22Rv1 (cell line): Measurements from ENCODE around the gene KCNQ4.

ENCODE experiments used
- H3K27ac ChIP-seq: fragments of 450-650 bp; 2 replicates; pipeline ENCODE4 v1.5.1; 2017
- ZFX ChIP-seq: fragments of 450-650 bp; IDR thresholded peaks from 2 replicates; pipeline ENCODE4 v1.6.1; 2017; ENCODE audit warnings: antibody characterized with exemption, borderline replicate concordance
- TF ChIP-seq, protein P1 (sequence below): fragments of 450-650 bp; IDR thresholded peaks from 2 replicates; pipeline ENCODE4 v1.5.1; 2017; ENCODE audit warnings: mild to moderate bottlenecking

Gene KCNQ4

DNA sequence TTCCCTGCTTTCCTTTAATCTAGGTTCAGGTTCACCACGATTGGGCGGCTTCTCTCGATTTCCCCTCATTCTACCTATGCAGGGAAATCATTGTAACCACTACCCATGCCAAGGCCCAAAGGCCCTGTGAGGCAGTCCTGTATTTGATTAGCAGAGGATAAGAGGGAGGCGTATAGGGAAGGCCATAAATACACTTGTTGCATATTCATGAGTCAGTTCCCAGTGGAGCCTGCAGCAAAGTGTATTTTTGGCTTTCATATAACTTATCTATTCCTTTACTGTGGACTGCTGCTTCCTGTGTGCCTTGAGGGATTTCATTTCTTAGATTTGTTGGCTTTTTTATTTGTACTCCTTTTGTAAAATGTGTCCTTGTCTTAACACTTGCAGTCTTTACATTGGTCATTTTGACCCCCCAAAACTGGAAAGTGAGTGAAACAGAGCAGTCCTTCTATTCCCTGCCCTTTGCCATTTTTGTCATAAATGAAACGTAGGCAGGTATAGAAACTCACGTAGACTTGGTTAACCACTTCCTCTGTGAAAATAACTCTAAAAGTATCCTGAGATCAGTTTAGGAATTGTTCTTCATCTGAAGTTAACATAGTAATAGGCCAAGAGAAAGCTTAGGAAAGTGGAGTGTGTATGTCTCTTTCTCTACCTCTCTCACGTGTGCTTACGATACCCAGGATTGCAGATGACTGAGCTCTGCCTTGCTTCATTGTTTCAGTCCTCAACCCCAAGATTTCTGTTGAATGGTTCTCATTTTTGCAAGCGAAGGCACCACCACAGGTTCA, 19.6 kb upstream of the KCNQ4 start:
- TF ChIP-seq, protein P1, sequence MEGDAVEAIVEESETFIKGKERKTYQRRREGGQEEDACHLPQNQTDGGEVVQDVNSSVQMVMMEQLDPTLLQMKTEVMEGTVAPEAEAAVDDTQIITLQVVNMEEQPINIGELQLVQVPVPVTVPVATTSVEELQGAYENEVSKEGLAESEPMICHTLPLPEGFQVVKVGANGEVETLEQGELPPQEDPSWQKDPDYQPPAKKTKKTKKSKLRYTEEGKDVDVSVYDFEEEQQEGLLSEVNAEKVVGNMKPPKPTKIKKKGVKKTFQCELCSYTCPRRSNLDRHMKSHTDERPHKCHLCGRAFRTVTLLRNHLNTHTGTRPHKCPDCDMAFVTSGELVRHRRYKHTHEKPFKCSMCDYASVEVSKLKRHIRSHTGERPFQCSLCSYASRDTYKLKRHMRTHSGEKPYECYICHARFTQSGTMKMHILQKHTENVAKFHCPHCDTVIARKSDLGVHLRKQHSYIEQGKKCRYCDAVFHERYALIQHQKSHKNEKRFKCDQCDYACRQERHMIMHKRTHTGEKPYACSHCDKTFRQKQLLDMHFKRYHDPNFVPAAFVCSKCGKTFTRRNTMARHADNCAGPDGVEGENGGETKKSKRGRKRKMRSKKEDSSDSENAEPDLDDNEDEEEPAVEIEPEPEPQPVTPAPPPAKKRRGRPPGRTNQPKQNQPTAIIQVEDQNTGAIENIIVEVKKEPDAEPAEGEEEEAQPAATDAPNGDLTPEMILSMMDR = no peak
- no peak for TF ChIP-seq ZFX
- no peak overlapping the region for H3K27ac ChIP-seq

DNA sequence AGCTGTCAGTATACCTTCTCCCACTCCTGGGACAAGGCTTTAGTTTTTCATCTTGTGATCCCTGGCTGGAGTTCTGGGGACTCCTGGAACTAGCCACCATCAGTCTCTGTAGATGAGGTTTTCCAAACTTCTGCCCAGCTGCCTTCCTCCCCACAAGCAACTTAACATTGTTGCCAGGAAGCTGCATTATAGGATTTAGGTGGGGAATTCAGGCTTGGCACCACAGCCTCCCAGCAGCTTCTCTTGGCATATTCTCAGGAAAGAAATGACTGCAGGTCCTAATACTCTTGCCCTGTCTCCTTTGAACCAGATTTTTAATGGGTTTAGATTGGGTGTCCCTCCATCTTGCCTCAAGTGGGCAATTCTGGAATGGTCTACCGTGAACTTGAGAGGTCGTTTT, 18.6 kb upstream of the KCNQ4 start:
- no peak for TF ChIP-seq ZFX
- TF ChIP-seq, protein P1 = no peak
- H3K27ac ChIP-seq = no peak overlapping the region

DNA sequence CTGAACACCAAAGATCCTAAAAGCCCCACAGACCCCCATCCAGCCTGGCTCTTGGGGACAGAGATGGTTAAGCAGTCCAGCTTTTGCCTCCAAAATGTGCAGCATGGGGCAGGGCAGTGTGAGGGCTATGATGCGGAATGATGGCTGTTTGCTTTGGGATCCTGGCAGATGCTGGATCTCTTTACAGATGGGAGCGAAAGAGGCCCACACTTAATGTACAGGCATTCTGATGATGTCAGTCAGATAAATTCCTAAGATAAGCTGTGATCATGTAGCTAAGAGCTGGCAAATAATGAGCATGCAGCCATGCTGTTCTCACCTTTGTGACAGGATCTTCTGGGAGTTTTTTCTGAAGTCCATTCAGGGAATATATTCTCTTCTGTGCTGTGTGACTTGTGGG, 17.6 kb upstream of the KCNQ4 start:
- TF ChIP-seq, protein P1 = no peak
- no peak for TF ChIP-seq ZFX
- no peak overlapping the region for H3K27ac ChIP-seq

DNA sequence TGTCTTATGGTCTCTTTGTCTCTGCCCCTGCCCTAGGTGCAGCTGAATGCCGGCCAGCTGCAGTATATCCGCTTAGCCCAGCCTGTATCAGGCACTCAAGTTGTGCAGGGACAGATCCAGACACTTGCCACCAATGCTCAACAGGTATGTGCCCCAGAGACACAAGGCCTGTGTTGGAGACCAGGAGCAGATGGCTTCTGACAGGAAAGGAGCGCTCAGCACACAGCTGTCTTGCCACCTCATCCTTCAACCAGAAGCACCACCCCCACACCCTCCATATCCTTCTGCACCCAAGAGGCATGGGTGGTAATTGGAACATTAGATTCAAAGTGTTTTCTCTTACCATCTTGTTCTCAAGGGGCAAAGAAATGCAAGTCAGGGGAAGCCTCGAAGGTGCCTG, 17.0 kb upstream of the KCNQ4 start:
- H3K27ac ChIP-seq = no peak overlapping the region
- TF ChIP-seq, protein P1 = no peak
- TF ChIP-seq ZFX = no peak

DNA sequence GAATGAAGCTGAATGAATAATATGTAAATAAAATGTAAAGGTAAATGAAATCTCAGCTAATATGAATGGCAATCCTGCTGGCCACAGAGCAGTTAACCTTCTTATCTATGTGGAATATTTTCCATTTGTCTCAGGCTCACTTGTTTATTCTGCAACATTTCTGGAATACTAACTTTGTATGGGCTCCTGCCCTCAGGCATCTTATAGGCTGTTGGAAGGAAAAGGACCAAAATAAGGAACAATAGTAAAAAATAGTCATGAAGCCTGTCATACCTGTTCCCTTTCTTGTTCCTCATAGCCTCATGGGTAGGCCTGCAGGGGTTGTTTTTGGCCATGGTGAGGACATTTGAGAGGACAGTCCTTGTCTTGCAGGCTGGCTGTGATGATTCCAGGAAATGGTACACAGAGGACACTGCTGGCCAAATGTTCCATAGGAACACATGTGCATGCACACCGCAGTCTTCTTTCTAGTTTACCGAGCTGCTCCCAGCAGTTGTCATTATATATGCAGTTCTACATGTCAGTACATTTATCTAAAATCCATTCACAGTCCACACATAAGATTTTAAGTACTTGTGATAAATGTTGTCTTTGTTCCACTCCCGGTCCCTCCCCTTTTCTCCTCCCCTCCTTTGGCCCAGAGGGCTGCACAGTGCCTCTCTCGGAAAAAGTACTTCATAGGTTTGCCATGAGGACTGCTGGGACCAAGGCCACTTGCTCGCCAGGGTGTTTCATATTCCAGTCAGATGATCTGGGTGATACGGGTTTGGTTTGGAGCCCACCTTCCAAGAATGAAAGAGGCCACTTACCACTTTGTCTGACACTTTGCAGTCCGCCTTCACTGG, 15.2 kb upstream of the KCNQ4 start:
- no peak overlapping the region for H3K27ac ChIP-seq
- no peak for TF ChIP-seq ZFX

DNA sequence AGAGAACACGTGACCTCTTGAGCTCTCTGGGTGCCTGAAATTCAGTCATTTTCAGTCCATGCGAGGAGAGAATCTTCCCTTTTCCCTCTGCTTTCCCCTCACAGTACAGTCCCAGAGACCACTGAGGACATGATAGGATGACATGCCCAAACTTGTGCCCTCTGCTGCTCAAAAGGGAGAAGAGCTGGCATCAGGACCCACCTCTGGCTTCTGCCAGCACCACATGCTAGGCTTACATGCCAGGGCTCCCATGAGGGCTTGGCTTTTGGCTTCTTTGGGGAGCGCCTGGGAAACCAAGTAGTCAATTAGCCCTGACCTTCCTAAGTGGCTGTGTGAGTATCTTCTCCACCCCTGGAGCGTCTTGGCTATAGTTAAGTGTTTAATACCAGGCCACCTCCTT, 13.8 kb upstream of the KCNQ4 start:
- TF ChIP-seq ZFX = no peak
- TF ChIP-seq, protein P1 = peak; percentile 33
- H3K27ac ChIP-seq = peak overlapping the region; percentile 13; the same call in 1 of the 2 replicates

- TF ChIP-seq, protein P1 = 0 out of 2 replicates have a peak, but pooled peaks have one; percentile 14
- no peak for TF ChIP-seq ZFX
- H3K27ac ChIP-seq = peak overlapping the region; percentile 13; the same call in 1 of the 2 replicates
These were observed 13.1 kb upstream of the KCNQ4 start for GRCh38 chr1:40770296-40771070.
